HepG2 (cell line): ENCODE data around the gene MCF2L. TPM values are rescaled to one million over a fixed set of nuclear protein-coding genes. Genes with fewer than 3 reads are reported as not detected.

Experiments used
- AKAP8 ChIP-seq: sonication (generic); formaldehyde crosslinking; IDR thresholded peaks from 2 replicates; pipeline ENCODE4 v1.5.1; 2020; ENCODE audit warnings: mild to moderate bottlenecking, missing genetic modification reagents
- FOXJ3 ChIP-seq: sonication (generic); formaldehyde crosslinking; IDR thresholded peaks from 2 replicates; pipeline ENCODE4 v1.4.0; 2020; ENCODE audit warnings: missing genetic modification reagents, mild to moderate bottlenecking, borderline replicate concordance
- MYNN ChIP-seq: sonication (generic); formaldehyde crosslinking; IDR thresholded peaks from 2 replicates; pipeline ENCODE4 v1.4.0; 2020; ENCODE audit warnings: mild to moderate bottlenecking, low read depth, missing genetic modification reagents
- NKX3-1 ChIP-seq: sonication (generic); formaldehyde crosslinking; IDR thresholded peaks from 2 replicates; pipeline ENCODE4 v1.5.0; 2020; ENCODE audit warnings: missing genetic modification reagents
- SAP130 ChIP-seq: IDR thresholded peaks from 2 replicates; pipeline ENCODE4 v1.6.1; 2016; ENCODE audit warnings: low read depth
- SCMH1 ChIP-seq: sonication (generic); formaldehyde crosslinking; IDR thresholded peaks from 2 replicates; pipeline ENCODE4 v1.9.0; 2021; ENCODE audit warnings: missing genetic modification reagents, mild to moderate bottlenecking, borderline replicate concordance
- ZNF234 ChIP-seq: sonication (generic); formaldehyde crosslinking; conservative IDR thresholded peaks from 2 replicates; pipeline ENCODE4 v1.5.1; 2020; ENCODE audit warnings: mild to moderate bottlenecking, missing genetic modification reagents
- ZNF264 ChIP-seq: sonication (generic); formaldehyde crosslinking; IDR thresholded peaks from 2 replicates; pipeline ENCODE4 v1.4.0; 2020; ENCODE audit warnings: missing genetic modification reagents
- ZNF562 ChIP-seq: sonication (generic); formaldehyde crosslinking; IDR thresholded peaks from 2 replicates; pipeline ENCODE4 v1.8.0; 2022; ENCODE audit warnings: missing genetic modification reagents, borderline replicate concordance
- ZNF720 ChIP-seq: sonication (generic); formaldehyde crosslinking; IDR thresholded peaks from 2 replicates; pipeline ENCODE4 v1.4.0; 2020; ENCODE audit warnings: missing genetic modification reagents
- ZNF747 ChIP-seq: sonication (generic); formaldehyde crosslinking; IDR thresholded peaks from 2 replicates; pipeline ENCODE4 v1.8.1; 2023; ENCODE audit warnings: missing genetic modification reagents, mild to moderate bottlenecking, borderline replicate concordance
- ZSCAN12 ChIP-seq: sonication (generic); formaldehyde crosslinking; IDR thresholded peaks from 2 replicates; pipeline ENCODE4 v1.9.0; 2021; ENCODE audit warnings: mild to moderate bottlenecking, missing genetic modification reagents
- polyA plus RNA-seq, 8 experiments: library from polyadenylated mRNA; depleted of rRNA in 3 of 8; stranded (reverse) in 7 of 8; unstranded in 1 of 8; fragments of >200 nt; fragmentation: Illumina TruSeq in 4 of 8; extraction: Trizol in 4 of 8; gene quantifications; 2 replicates each; pipeline versions ENCODE4 v1.2.1 to v1.2.3, GENCODE V29; 2011 to 2016; ENCODE audit warnings: low read depth in 4 of 8, missing spikeins in 1 of 8, mixed read lengths in 1 of 8; ENCODE audit not compliant: insufficient read depth in 1 of 8
- total RNA-seq, 5 experiments: library from RNA; depleted of rRNA; stranded (reverse); fragments of >200 nt; fragmentation: Illumina TruSeq; extraction: Trizol; gene quantifications; 2 replicates each; pipeline ENCODE4 v1.2.3, GENCODE V29; 2016; ENCODE audit warnings: low read depth in 1 of 5
- TF ChIP-seq, protein P1 (sequence below), 2 experiments: fragments of 450-650 bp in 1 of 2; sonication (generic) in 1 of 2; formaldehyde crosslinking in 1 of 2; IDR thresholded peaks; 2 replicates each; pipeline versions ENCODE4 v1.6.1 to v1.8.0; 2016 to 2022; ENCODE audit warnings: antibody characterized with exemption in 1 of 2, mild to moderate bottlenecking in 1 of 2, missing genetic modification reagents in 1 of 2
- TF ChIP-seq, protein P2 (sequence below): sonication (generic); formaldehyde crosslinking; IDR thresholded peaks from 2 replicates; pipeline ENCODE4 v1.5.0; 2020; ENCODE audit warnings: mild to moderate bottlenecking, missing genetic modification reagents
- TF ChIP-seq, protein P3 (sequence below): sonication (generic); formaldehyde crosslinking; IDR thresholded peaks from 2 replicates; pipeline ENCODE4 v1.9.0; 2021; ENCODE audit warnings: missing genetic modification reagents, borderline replicate concordance

Gene MCF2L
- total and polyA plus RNA-seq, 2 of the 13 experiments (the other 11 are each of a cell fraction or from before 2014, with no cell fraction given): 19.4 to 28.4 TPM

DNA sequence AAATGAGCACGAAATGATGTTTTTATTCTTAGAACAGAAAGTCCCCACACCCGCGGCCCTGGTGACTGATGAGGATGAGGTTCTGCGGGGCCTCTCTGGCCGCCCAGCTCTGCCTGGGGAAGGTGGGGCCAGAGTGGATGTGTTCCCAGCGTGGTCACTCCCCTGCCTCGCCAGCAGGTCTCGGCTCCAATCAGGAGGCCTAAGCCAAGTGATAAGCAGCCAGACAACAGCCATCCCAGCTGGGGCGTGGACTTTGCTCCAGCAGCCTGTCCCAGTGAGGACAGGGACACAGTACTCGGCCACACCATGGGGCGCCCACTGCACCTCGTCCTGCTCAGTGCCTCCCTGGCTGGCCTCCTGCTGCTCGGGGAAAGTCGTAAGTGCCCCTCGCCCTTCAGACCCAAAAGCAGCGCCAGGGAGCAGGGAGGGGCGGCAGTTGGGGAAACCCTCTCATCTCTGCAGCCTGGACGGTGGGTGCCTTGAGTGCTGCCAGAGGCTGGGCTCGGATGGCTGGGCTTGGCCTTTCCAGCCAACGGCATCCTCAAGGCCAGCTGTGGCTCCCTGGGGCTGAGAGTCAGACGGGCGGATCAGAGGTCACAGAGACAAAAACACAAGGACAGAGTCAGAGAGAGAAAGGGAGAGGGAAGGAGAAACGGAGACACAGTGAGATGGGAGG, 153.7 kb downstream of the MCF2L start, which contains the start of gene F10 (continued):
- TF ChIP-seq, protein P1, sequence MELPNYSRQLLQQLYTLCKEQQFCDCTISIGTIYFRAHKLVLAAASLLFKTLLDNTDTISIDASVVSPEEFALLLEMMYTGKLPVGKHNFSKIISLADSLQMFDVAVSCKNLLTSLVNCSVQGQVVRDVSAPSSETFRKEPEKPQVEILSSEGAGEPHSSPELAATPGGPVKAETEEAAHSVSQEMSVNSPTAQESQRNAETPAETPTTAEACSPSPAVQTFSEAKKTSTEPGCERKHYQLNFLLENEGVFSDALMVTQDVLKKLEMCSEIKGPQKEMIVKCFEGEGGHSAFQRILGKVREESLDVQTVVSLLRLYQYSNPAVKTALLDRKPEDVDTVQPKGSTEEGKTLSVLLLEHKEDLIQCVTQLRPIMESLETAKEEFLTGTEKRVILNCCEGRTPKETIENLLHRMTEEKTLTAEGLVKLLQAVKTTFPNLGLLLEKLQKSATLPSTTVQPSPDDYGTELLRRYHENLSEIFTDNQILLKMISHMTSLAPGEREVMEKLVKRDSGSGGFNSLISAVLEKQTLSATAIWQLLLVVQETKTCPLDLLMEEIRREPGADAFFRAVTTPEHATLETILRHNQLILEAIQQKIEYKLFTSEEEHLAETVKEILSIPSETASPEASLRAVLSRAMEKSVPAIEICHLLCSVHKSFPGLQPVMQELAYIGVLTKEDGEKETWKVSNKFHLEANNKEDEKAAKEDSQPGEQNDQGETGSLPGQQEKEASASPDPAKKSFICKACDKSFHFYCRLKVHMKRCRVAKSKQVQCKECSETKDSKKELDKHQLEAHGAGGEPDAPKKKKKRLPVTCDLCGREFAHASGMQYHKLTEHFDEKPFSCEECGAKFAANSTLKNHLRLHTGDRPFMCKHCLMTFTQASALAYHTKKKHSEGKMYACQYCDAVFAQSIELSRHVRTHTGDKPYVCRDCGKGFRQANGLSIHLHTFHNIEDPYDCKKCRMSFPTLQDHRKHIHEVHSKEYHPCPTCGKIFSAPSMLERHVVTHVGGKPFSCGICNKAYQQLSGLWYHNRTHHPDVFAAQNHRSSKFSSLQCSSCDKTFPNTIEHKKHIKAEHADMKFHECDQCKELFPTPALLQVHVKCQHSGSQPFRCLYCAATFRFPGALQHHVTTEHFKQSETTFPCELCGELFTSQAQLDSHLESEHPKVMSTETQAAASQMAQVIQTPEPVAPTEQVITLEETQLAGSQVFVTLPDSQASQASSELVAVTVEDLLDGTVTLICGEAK (IDR thresholded peaks at IDR 0.05): no peak
- TF ChIP-seq, protein P1 (CRISPR knock-in tag; IDR thresholded peaks at IDR 0.05): peak; percentile 37; the same call in 1 of the 2 replicates
- TF ChIP-seq ZNF747: peak; percentile 71; the same call in 1 of the 2 replicates
- TF ChIP-seq ZNF562 (CRISPR knock-in tag): no peak
- peak; percentile 84; the same call in 1 of the 2 replicates for TF ChIP-seq AKAP8 (CRISPR knock-in tag)
- no peak for TF ChIP-seq MYNN (CRISPR knock-in tag)
- no peak; the same call in 1 of the 2 replicates for TF ChIP-seq NKX3-1
- TF ChIP-seq SAP130 (CRISPR knock-in tag): peak; percentile 98
- TF ChIP-seq, protein P2, sequence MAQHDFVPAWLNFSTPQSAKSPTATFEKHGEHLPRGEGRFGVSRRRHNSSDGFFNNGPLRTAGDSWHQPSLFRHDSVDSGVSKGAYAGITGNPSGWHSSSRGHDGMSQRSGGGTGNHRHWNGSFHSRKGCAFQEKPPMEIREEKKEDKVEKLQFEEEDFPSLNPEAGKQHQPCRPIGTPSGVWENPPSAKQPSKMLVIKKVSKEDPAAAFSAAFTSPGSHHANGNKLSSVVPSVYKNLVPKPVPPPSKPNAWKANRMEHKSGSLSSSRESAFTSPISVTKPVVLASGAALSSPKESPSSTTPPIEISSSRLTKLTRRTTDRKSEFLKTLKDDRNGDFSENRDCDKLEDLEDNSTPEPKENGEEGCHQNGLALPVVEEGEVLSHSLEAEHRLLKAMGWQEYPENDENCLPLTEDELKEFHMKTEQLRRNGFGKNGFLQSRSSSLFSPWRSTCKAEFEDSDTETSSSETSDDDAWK (CRISPR knock-in tag): no peak
- TF ChIP-seq ZSCAN12 (CRISPR knock-in tag): 0 out of 2 replicates have a peak, but pooled peaks have one; percentile 86
- TF ChIP-seq ZNF720: no peak
- peak; percentile 94 for TF ChIP-seq ZNF264 (CRISPR knock-in tag)
- TF ChIP-seq FOXJ3: peak; percentile 75; the same call in 1 of the 2 replicates
- no peak for TF ChIP-seq ZNF234
- TF ChIP-seq, protein P3, sequence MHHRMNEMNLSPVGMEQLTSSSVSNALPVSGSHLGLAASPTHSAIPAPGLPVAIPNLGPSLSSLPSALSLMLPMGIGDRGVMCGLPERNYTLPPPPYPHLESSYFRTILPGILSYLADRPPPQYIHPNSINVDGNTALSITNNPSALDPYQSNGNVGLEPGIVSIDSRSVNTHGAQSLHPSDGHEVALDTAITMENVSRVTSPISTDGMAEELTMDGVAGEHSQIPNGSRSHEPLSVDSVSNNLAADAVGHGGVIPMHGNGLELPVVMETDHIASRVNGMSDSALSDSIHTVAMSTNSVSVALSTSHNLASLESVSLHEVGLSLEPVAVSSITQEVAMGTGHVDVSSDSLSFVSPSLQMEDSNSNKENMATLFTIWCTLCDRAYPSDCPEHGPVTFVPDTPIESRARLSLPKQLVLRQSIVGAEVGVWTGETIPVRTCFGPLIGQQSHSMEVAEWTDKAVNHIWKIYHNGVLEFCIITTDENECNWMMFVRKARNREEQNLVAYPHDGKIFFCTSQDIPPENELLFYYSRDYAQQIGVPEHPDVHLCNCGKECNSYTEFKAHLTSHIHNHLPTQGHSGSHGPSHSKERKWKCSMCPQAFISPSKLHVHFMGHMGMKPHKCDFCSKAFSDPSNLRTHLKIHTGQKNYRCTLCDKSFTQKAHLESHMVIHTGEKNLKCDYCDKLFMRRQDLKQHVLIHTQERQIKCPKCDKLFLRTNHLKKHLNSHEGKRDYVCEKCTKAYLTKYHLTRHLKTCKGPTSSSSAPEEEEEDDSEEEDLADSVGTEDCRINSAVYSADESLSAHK (CRISPR knock-in tag): no peak
- TF ChIP-seq SCMH1 (CRISPR knock-in tag): no peak
